NCI-H1436 (cell line): Measurements from ENCODE around the gene RABL3.
"Not testable (repeated sequence)": the region's sequence is repeated elsewhere in the genome, so short reads cannot be mapped to it uniquely, and the experiment has no call there.

Experiments used
- DNase-seq: peaks from one replicate; lab custom pipeline; 2025; lab: John Stamatoyannopoulos, UW

The RABL3 gene

DNA sequence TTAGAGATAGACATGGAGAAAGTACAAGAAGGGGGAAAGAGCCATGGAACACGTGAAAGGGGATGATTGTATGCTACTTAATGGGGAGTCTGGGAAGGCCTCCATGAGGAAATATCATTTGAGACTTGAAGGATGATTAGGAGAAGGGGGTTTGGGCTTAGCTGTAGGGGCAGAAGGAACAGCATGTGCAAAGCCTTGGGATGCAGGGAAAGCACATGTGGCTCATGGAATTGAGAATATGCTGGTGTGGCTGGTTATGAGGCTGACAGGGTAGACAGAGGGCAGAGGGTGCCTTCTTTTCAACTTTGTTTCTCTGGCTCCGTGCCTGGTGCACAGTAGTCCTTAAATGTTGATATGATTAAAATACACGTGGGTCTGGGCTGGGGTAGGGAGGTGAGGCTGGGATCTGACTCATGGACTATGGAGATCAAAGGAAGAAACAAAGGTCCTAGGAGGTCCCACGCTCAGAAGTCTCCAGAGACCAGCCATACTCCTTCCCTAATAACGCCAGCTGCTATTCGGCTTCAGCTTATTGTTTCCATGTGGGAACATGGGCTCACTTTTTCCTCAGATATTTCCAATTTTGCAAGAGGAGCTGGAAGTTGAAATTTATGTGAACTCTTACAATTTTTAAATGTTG, 1.4 kb upstream of the RABL3 start:
- DNase-seq = no peak

DNA sequence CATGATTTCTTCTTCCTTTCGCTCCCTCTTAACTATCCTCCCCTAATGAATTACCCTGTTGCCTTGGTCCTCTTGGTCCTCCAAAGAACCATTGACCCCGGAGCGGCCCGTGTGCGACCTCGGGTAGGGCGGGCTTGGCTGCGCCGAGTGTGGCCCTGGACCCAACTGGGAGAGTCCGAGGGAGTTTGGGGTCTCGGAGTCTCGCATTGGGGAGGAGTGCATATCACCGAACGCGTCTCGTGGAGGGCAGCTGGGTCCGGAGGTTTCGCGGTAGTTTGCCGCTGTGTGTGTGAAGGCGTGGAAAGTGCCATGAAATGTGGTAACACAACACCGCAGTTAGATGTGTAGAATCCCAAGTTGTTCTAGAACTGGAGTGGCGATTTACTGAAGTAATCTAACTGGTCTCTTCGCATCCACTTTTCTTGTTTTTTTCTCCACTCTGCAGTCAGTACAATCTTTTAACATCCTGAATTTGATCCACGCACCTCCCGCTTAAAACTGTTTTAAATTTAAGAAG, 591 bp upstream of the RABL3 start:
- DNase-seq = no peak

DNA sequence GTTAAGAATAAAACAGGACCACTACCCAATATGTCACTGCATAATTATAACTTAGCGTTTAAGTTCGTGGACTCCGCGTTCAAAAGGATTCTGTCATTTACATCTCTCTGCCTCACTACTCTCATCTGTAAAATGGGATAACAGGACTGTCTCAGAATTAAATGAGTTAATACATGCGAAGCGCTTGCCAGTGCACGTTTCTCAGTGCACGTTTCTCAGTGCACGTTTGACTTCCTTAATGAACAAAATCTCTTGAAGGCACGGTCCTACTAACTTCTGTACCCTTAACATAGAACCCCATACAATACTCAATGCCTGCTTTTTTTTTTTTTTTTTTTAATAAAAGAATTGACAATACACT, 499 bp downstream of the RABL3 start:
- peak; percentile 49 for DNase-seq

DNA sequence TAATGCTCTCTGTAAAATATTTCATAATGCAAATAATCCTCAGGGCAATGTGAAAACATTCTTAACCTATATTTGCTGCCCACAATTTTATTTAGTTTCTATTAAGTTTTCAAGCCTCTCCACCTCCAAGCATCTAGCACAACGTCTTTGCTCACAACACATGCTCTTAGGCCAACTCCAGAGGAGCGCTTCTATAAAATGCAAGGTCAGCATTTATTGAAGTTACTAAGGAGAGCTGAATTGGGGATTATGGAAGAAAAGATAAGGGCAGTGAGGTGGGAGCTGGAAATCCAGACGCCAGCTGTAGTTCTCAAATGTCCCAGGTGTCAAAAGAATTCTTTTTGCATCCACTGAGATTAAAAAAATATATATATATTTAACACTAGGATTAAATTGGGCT, 996 bp downstream of the RABL3 start:
- no peak for DNase-seq

DNA sequence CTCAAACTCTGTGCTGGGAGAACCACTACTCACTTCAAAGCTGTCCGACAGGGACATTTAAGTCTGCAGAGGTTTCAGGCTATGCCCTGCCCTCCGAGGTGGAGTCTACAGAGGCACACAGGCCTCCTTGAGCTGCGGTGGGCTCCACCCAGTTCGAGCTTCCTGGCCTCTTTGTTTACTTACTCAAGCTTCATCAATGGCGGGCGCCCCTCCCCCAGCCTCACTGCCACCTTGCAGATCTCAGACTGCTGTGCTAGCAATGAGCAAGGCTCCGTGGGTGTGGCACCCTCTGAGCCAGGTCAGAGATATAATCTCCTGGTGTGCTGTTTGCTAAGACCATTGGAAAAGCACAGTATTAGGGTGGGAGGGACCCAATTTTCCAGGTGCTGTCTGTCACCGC, 4.3 kb downstream of the RABL3 start:
- not testable (repeated sequence) for DNase-seq

DNA sequence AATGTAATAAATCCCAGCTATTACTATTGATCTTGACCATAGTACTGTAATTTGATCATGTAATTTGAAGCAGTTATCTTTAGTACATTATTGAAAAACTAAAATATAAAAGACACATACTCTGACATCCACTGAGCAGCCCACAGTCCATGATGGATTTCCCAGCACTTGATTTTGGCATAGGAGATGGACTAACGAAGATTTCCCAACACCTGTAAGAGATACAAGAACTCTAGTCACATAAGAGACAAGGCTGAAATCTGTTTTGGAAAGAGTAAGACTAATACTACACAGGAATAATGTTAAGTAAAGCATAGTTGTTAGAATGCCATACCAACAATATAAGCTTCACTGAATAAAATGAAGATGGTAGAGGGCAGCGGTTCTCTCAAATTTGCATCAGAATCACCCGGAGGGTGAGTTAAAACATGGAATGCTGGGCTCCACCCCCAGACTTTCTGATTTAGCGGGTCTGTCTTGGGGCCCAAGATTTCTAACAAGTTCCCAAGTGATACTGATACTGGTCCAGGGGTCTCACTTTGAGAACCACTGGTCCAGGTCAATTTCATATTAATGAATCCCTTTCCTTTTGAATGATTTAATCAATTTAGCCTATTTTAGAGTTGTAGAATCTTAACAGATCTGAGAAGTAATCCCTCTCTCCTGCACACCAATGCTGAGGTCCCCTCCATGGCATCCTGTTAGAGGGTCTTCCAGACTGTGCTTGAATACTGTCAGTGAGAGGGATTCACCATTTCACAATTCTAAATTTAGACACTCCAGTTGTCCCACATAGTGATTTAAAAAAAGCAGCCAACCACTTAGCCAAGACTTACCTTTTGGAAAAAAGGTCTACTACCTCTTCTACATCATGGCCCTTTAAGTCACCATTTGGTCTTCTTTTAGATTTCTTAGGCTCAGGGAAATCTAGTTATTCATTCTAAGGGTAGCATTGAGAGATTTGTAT, 11.5 kb downstream of the RABL3 start:
- DNase-seq = no peak

DNA sequence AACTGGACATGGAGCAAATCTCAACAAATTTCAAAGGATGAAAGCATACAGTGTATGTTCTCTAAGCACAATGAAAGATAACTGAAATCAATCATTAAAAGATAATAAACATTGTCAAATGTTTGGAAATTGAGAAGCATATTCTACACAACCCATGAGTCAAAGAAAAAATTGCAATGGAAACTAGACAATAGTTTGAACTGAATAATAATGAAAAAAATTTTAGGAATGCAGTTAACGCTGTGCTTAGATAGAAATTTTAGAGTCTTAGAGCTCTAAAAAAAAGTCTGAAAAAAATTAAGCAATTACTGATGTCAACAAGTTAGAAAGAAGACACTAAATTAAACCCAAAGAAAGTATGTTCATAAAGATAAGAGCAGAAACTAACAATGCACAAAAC, 15.5 kb downstream of the RABL3 start:
- DNase-seq = no peak

DNA sequence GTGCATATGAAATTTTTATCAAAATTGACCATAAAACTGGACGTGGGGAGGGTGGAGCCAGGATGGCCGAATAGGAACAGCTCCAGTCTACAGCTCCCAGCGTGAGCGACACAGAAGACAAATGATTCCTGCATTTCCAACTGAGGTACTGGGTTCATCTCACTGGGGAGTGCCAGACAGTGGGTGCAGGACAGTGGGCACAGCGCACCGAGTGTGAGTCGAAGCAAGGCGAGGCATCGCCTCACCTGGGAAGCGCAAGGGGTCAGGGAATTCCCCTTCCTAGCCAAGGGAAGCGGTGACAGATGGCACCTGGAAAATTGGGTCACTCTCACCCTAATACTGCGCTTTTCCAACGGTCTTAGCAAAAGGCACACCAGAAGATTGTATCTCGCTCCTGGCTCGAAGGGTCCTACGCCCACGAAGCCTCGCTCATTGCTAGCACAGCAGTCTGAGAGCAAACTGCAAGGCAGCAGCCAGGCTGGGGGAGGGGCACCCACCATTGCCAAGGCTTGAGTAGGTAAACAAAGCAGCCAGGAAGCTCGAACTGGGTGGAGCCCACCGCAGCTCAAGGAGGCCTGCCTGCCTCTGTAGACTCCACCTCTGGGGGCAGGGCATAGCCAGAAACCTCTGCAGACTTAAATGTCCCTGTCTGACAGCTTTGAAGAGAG, 23.0 kb downstream of the RABL3 start:
- DNase-seq = not testable (repeated sequence)

DNA sequence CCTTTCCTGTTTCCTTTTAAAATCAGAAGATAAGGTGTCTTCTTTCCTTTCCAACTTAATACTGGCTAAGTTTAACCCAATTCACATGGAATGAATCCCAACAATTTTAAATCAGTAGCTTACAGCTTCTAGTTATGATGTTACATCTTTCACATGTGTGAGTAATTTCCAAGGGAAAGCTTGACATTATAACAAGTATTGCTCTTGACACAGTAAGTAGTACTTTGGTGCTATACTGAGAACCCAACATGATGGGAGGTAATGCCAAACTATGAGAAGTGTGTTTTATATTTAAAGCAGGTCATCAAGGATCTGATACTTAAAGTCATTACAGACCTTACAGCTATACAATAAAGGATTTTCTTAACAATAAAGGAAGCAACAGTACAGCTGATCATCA, 29.1 kb downstream of the RABL3 start:
- DNase-seq = no peak

DNA sequence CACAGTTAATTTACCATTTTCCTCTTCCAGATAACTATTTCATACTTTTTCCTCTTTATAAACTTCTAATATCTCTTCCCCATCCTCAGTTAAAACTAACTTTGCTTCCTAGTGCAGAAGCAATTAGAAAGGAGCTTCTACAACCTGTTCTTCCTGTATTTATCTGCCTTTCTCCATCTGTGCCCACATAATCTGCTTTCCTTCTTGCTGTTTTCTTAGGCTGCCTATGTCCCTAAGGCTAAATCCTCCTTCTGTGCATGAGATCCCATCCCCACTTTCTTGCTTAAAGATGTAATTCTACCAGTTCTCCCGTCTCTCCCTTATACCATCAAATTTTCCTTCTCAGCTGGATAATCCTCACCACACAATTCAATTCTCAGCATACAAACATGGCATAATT, 31.9 kb downstream of the RABL3 start:
- DNase-seq = no peak

DNA sequence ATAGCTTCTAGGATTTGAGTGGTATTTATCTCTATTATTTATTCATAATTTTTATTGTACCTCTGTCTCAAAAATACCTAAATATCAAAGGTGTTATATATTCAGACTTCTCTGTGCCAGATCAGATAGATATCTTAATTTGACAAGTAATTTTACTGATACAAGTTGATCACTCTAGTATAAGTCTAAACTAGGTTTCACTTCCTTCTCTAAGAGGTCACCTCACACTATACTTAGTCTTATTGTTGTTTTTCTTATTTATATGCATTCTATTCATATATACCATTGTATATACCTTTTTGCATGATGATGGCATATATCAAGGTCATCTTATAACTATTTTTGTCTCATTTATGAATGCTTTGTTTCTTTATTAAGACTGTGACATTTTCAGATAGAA, 33.9 kb downstream of the RABL3 start:
- no peak for DNase-seq

DNA sequence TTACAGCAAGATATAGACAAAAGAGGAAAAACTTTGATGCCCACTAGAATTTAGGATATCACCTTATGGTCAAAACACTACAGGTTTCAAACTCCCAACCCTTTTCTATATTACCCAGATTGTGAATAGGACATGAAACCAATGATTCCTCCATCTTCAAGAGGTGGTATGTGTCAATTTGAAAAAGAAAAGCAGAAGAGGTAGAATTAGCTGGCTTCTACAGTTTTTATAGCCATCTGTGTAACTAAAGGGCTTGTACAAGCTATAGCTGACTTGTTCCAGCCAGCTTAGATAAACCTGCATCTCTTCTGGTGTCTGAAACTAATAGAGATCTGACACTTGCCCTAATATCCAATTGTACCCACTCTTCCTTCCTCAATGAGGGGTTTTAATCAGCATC, 35.4 kb downstream of the RABL3 start:
- no peak for DNase-seq

DNA sequence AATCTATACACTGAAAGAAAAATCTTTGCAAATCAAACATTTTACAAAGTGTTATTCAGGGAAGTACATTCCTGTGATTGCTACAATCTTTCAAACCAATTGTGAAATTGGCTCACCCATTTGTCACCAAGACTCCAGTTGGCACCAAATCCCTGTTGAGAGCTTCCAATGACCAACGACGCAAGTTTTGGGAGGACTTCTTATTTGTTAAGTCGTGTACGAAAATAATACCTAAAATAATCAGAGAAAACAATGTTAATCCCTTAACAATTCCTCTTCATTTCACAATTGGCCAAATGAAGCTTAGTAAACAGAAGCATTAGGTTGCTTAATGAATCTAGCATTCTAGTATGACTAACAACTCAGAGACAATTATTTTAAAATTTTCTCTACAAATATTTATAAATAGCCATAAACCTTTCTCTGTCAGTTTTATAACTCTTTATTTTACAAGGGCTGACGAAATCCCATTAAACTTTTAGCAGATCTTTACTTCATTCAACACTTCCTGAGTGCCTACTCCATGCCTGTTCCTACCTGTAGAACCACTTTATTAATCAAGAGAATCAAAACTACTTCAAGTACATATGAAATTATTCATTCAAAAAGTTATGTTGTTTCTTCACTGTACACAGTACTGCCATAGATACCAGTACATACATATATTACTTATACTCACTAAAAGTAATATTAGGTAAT, 36.3 kb downstream of the RABL3 start:
- no peak for DNase-seq

DNA sequence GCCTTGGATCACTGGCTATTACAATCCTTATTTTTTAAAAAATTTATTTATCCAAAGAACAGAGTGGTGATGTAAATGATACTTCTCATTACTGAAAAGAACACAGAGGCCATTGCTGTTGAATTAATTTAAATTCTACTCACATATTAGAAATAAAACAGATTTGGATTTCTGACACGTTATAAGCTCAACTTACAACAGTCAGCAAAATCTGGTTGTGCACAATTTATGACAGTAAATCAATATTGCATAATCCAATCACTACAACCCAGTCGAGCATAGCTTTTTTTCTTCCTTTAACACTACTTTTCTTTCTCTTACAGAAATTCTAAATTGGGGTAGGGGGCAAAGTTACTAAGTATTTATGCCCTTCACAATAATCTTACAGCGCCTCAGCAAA, 43.0 kb downstream of the RABL3 start:
- DNase-seq = no peak

DNA sequence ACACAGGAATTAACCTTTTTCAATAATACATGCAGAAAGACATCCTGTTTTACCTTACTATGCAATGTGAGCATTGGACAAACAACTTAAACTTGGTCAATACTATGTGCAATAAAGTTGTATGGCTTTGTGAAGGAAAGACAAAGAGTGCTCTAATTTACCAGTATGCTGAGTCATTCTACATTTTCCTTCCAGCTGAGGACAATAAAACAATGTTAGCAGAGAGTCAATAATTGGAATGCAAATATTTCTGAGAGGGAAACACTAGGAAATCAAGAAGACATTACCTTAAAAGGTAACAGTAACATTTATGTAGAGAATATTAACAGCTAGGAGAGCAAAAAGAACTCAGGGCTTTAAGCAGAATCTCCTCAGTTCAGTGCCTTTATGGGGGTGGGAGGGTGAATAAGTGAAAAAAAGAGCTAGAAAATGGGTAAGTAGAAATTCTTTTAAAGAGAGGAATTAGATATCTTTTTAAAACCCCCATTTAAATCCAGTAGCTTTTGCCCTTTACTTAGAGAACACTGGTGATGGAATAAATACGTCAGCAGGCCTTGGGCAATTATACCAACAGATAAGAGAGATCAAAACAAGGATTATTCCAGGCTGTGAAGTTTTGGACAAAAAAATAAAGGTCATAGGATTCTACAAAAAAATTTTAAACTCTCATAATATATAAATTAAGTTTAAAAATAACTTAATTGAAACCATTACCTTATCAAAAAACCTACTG, 48.7 kb downstream of the RABL3 start:
- peak; percentile 47 for DNase-seq

DNA sequence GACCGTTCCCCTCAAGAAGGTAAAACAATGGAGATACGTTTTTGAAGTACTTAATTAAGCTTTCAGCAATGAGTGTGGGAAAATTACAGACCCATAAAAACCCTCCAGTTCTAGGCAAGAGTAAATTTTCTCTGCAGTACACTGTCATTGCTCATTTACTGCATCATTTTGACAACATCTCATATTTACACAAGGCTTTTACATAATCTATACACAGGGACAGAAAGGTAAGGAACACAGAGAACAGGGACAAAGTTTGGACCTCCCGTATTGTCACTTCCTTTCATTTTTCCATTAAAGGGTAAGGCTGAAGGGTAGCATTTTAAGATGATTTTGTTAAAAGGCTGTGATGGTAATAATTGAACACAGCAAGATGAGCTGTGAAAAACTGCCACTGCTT, 52.9 kb downstream of the RABL3 start:
- DNase-seq = peak; percentile 51

DNA sequence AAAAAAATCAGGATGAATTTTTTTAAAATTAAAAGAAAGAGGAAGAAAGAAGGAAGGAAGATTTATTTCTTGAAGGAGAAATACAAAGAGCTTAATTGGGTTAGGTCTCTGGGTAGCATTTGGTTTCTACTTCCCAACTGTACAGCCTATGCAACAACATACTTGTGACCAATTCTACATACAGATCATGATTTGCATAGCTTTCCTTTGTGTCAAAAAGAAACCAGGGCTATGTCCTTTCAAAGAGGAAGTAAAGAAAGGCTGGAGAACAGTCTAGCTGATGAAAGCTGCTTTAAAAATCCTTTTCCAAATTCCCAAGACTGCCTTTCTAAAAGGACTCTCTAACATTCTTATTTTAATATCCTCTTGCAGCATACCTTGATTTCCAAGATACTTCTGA, 54.2 kb downstream of the RABL3 start:
- DNase-seq = no peak

DNA sequence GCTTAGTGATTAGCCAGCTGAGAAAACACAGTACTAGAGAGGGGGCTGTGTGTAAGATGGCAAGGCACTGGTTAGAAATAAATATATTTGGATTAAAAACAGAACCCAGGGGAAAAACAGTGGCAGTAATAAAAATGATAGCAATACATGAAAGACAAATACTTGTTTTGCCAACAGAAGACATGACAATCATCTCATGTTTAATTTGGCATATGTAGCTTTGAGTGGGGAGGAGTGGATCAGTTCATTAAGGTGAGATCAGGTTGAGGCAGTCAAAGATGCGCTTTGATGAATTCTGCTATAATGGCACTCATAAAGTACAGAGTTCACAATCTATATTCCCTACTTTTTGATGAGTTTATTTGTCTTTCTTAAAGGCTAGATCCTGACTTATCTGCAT, 56.9 kb downstream of the RABL3 start:
- no peak for DNase-seq

DNA sequence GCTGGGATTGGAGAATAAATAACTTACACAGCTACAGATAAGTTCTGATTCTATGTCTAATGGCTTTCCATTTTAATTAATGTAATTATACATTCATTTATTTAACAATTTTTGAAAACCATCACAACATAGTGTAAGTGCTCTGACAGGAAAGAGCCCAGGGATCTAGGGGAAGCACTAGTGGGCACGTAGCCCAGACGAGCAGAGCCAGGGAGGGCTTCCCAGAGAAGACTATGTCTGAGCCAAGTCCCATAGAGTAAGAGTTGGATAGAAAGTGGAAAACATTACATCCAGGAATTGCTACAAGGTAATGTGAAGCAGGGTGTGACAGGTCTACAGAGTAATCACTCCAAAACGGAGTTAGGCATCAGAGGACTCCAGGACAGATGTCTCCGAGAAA, 57.4 kb downstream of the RABL3 start:
- DNase-seq = no peak

DNA sequence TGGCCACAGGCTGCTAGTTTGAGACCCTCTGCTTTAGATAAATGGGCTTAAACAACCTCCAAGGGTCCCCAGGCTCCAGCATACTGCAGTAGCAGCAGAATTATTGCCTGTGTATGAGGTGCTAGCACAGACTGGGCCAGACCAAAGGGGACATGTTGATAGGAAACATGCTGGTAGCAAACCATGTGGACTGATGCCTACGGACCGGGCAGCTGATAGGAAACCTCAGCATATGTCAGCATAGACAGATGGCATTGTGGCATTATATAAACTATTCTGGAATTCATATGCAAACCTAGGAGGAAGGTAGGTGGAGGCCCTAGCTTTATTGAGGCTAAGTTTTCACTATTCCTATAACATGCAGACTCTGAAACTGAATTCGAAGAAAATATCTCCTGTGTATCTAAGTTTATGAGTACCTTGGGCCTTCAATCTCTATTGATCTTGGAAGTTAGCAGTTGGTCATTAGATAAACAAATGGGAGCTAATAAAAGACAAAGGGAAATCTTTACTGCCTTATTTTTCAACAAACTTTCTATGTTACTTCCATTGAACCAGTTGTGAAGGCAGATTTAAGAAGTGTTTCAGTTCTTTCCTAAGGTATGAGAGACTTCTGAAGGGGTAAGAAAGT, 58.5 kb downstream of the RABL3 start:
- DNase-seq = no peak

DNA sequence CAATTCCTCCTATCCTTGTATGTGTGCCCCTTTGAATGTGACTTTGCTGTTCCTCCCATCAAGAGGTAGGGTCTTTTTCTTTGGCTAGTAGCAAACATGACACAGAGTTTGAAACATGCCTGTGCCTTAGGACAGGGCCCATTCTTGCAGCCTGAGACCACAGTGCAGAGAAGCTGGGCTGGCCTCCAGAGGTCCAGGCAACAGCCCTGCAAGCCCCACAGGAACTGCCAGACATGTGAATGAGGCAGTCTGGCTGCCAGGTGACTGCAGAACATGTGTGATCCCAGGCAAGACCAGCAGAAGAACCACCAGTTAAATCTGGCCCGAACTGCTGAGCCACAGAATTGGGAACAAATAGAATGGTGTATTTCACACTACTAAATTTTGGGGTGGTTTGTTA, 59.1 kb downstream of the RABL3 start:
- DNase-seq = no peak
